Stimulated activated CD8-positive, alpha-beta memory T cell treated with anti-CD3 and anti-CD28 coated beads, Interleukin-2, amount 100 ng/mL, for 1 hour (primary cell): Measurements from ENCODE around the gene CLIP2.
"Not testable (repeated sequence)": the region's sequence is repeated elsewhere in the genome, so short reads cannot be mapped to it uniquely, and the experiment has no call there.

Experiments
- DNase-seq, 2 donors: peaks; one replicate each; pipeline ENCODE4 v3.0.0-alpha.2; 2020; ENCODE audit warnings: low read depth in 2 of 2

Gene CLIP2

GRCh38 chr7:74297516-74298233 is 8.5 kb downstream of the CLIP2 start:
- no peak for DNase-seq

- no peak for DNase-seq
These were observed 10.2 kb downstream of the CLIP2 start for GRCh38 chr7:74299401-74299800.

GRCh38 chr7:74300926-74301325 is 11.7 kb downstream of the CLIP2 start:
- no peak for DNase-seq

GRCh38 chr7:74302745-74303221 is 13.6 kb downstream of the CLIP2 start:
- no peak for DNase-seq

- no peak for DNase-seq
These were observed 15.3 kb downstream of the CLIP2 start for GRCh38 chr7:74304550-74304949.

- no peak for DNase-seq
These were observed 17.0 kb downstream of the CLIP2 start for GRCh38 chr7:74306004-74306729.

GRCh38 chr7:74306730-74307469 is 17.7 kb downstream of the CLIP2 start:
- DNase-seq: no peak

GRCh38 chr7:74307738-74308505 is 18.7 kb downstream of the CLIP2 start:
- no peak for DNase-seq

- DNase-seq: no peak
These were observed 20.0 kb downstream of the CLIP2 start for GRCh38 chr7:74309181-74309580.

- DNase-seq: no peak
These were observed 22.1 kb downstream of the CLIP2 start for GRCh38 chr7:74311305-74311744.

- no peak for DNase-seq
These were observed 23.3 kb downstream of the CLIP2 start for GRCh38 chr7:74312418-74313028.

- DNase-seq: not testable (repeated sequence)
These were observed 26.7 kb downstream of the CLIP2 start for GRCh38 chr7:74315891-74316290.

- no peak for DNase-seq
These were observed 28.1 kb downstream of the CLIP2 start for GRCh38 chr7:74317146-74317782.

GRCh38 chr7:74318043-74318442 is 28.8 kb downstream of the CLIP2 start:
- no peak for DNase-seq

- DNase-seq: no peak
These were observed 31.5 kb downstream of the CLIP2 start for GRCh38 chr7:74320645-74321221.

- not testable (repeated sequence) for DNase-seq
These were observed 33.7 kb downstream of the CLIP2 start for GRCh38 chr7:74322892-74323291.

- DNase-seq: no peak
These were observed 35.5 kb downstream of the CLIP2 start for GRCh38 chr7:74324531-74325209.

GRCh38 chr7:74325210-74325565 is 36.0 kb downstream of the CLIP2 start:
- no peak for DNase-seq

GRCh38 chr7:74329225-74329624 is 40.0 kb downstream of the CLIP2 start:
- no peak for DNase-seq
